ENCODE results near the gene PPP3CA.

Gene PPP3CA

GRCh38 chr4:101169044-101170014, 178.0 kb downstream of the PPP3CA start:
- peak; percentile 15 for DNase-seq

GRCh38 chr4:101163936-101164335, 183.4 kb downstream of the PPP3CA start:
- no peak for DNase-seq

GRCh38 chr4:101162990-101163380, 184.3 kb downstream of the PPP3CA start:
- no peak for DNase-seq

- peak; percentile 37 for DNase-seq
These were observed 186.3 kb downstream of the PPP3CA start for GRCh38 chr4:101160792-101161592.

- DNase-seq: no peak
These were observed 188.8 kb downstream of the PPP3CA start for GRCh38 chr4:101158507-101158906.

GRCh38 chr4:101158134-101158482, 189.2 kb downstream of the PPP3CA start:
- no peak for DNase-seq

GRCh38 chr4:101157415-101158133, 189.8 kb downstream of the PPP3CA start:
- no peak for DNase-seq

GRCh38 chr4:101156619-101157310, 190.6 kb downstream of the PPP3CA start:
- DNase-seq: no peak

- DNase-seq: no peak
These were observed 191.4 kb downstream of the PPP3CA start for GRCh38 chr4:101155945-101156344.

- DNase-seq: no peak
These were observed 192.0 kb downstream of the PPP3CA start for GRCh38 chr4:101155368-101155767.

- no peak for DNase-seq
These were observed 193.7 kb downstream of the PPP3CA start for GRCh38 chr4:101153653-101154052.

GRCh38 chr4:101152521-101152920, 194.8 kb downstream of the PPP3CA start:
- DNase-seq: no peak

DNA sequence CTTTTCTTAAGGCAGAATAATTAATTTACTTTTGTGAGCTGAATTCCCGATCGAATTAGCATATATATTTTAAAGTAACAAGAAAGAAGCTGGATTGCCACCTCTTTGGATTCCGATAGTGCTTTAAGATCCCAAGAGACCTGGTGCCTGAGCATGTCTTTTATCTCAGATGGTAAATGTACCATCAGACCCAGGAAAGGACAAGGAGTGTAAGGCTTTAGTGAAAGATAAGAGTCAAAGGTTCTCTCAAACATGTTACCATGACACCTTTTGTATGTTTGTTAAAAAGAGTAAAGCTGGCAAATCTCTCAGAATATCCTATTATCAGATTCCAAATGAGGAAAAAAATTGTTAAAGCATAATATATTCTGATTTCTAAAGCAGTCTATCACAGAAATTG, 198.8 kb downstream of the PPP3CA start:
- DNase-seq: no peak

GRCh38 chr4:101147283-101147682, 200.0 kb downstream of the PPP3CA start:
- DNase-seq: no peak

DNA sequence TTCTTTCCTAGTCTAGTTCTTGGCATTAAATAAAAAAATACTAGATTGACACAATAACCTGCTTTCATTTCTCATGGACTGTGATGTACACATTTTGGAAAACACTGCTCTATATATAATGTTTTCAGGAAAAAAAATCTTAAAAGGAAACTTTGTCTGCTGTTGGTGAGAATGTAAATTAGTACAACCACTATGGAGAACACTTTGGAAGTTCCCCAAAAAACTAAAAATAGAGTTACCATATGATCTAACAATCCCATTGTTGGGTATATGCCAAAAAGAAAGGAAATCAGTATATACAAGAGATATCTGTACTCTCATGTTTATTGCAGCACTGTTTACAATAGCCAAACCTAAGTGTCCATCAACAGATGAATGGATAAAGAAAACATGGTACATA, 202.3 kb downstream of the PPP3CA start:
- DNase-seq: no peak

GRCh38 chr4:101142259-101142658, 205.1 kb downstream of the PPP3CA start:
- DNase-seq: no peak

DNA sequence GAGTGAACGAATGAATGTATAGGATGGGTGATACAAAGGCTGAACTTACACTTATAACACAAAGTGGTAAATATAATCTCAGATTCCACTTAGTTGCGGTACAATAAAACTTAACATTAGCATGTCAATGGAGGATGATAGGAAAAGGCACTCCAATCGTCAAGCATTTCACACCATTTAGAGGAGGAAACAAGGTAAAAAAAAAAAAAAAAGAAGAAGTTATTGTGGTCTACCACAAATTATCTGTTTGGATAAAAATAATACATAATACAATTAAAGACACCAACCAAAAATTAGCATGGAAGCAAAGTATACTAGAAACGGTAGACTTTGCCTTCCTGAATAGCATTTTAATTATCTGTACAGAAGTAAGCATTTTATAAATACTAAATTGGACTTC, 205.5 kb downstream of the PPP3CA start:
- DNase-seq: no peak

DNA sequence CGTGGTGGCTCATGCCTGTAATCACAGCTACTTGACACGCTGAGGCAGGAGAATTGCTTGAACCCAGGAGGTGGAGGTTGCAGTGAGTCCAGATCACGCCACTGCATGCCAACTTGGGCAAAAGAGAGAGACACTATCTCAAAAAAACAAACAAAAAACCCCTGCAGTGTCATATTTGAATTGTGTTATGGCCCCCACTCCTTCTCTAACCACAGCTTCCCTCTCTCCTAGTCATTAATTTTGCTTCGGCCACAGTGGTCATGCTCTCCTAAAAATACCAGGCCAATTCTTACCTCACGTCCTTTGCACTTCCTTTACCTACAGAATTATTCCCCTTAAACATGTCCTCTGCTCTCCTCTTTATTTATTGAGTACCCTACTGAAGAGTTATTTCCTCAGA, 206.1 kb downstream of the PPP3CA start:
- no peak for DNase-seq

DNA sequence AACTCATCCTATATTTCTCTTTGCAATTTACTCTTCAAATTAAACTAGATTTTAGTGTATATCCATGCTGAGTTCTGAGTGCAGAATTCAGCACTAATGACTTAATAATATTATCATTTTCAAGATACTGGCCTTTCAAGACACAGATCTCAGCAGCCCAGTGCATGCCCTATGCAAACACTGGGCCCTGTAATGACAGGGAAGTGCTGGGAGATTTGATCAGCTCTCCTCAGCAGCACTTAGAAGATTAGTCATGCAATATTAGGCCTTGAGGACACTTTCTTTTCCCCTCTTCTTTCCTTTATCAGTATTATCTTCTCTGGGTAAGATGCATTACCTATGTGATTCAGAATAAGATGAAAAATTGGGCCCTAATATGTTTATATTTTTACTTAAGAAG, 207.1 kb downstream of the PPP3CA start:
- no peak for DNase-seq

- DNase-seq: no peak
These were observed 210.7 kb downstream of the PPP3CA start for GRCh38 chr4:101136373-101137370.

- no peak for DNase-seq
These were observed 211.8 kb downstream of the PPP3CA start for GRCh38 chr4:101135371-101136010.

Data from NCI-H446 treated with DMSO at 0.1 percent for 48 hours (cell line).